ENCODE results near the gene ZNF91. TPM values are rescaled to one million over a fixed set of nuclear protein-coding genes. Genes with fewer than 3 reads are reported as not detected.

ZNF91 gene
- total RNA-seq, 1 donor from 2014 or later, result 38.5 TPM

- no peak for DNase-seq (ENCODE audit: low read depth)
- Histone ChIP-seq H3K4me3 (ENCODE audit: low read depth, low read length) (no peak overlapping the region), H3K36me3 (ENCODE audit: control insufficient read depth, insufficient read depth, low read length) (no peaks in the 10 kb centered on the region), H3K27me3 (ENCODE audit: control insufficient read depth, insufficient read depth, low read length) (no peaks in the 10 kb centered on the region)
- TF ChIP-seq CTCF (IDR thresholded peaks at IDR 0.05; ENCODE audit: insufficient read depth, low read length, poor library complexity, severe bottlenecking), result no peak
Measured at GRCh38 chr19:23409392-23410048, 14.2 kb upstream of the ZNF91 start.

- no peak for DNase-seq (ENCODE audit: low read depth)
- TF ChIP-seq CTCF (IDR thresholded peaks at IDR 0.05; ENCODE audit: insufficient read depth, low read length, poor library complexity, severe bottlenecking), result no peak
- H3K36me3 ChIP-seq (ENCODE audit: control insufficient read depth, insufficient read depth, low read length), result no peaks in the 10 kb centered on the region
- H3K4me3 ChIP-seq (ENCODE audit: low read depth, low read length), result no peak overlapping the region
- no peaks in the 10 kb centered on the region for H3K27me3 ChIP-seq (ENCODE audit: control insufficient read depth, insufficient read depth, low read length)
Measured at GRCh38 chr19:23407616-23408133, 12.4 kb upstream of the ZNF91 start.

GRCh38 chr19:23406721-23407120 is 11.4 kb upstream of the ZNF91 start:
- no peak for TF ChIP-seq CTCF (IDR thresholded peaks at IDR 0.05; ENCODE audit: insufficient read depth, low read length, poor library complexity, severe bottlenecking)
- no peak for DNase-seq (ENCODE audit: low read depth)
- Histone ChIP-seq H3K36me3 (ENCODE audit: control insufficient read depth, insufficient read depth, low read length) (no peaks in the 10 kb centered on the region), H3K4me3 (ENCODE audit: low read depth, low read length) (no peak overlapping the region), H3K27me3 (ENCODE audit: control insufficient read depth, insufficient read depth, low read length) (no peaks in the 10 kb centered on the region)

- H3K4me3 ChIP-seq (ENCODE audit: low read depth, low read length), result no peak overlapping the region
- no peaks in the 10 kb centered on the region for H3K36me3 ChIP-seq (ENCODE audit: control insufficient read depth, insufficient read depth, low read length)
- H3K27me3 ChIP-seq (ENCODE audit: control insufficient read depth, insufficient read depth, low read length), result no peaks in the 10 kb centered on the region
- DNase-seq (ENCODE audit: low read depth), result no peak
- TF ChIP-seq CTCF (IDR thresholded peaks at IDR 0.05; ENCODE audit: insufficient read depth, low read length, poor library complexity, severe bottlenecking), result no peak
Measured at GRCh38 chr19:23406091-23406490, 10.8 kb upstream of the ZNF91 start.

- no peak for TF ChIP-seq CTCF (IDR thresholded peaks at IDR 0.05; ENCODE audit: insufficient read depth, low read length, poor library complexity, severe bottlenecking)
- Histone ChIP-seq H3K27me3 (ENCODE audit: control insufficient read depth, insufficient read depth, low read length) (no peaks in the 10 kb centered on the region), H3K36me3 (ENCODE audit: control insufficient read depth, insufficient read depth, low read length) (no peaks in the 10 kb centered on the region), H3K4me3 (ENCODE audit: low read depth, low read length) (no peak overlapping the region)
- no peak for DNase-seq (ENCODE audit: low read depth)
Measured at GRCh38 chr19:23404676-23405075, 9.4 kb upstream of the ZNF91 start.

Measured in kidney epithelial cell (primary cell).